Muscle layer of colon (tissue), 2 donors: ENCODE results near the gene PFKP.

Source experiments
- H3K27ac ChIP-seq: one replicate; pipeline ENCODE4 v1.7.0; 2013; ENCODE audit warnings: low read depth, mild to moderate bottlenecking, low read length, moderate library complexity
- H3K27me3 ChIP-seq, 2 donors: one replicate each; pipeline ENCODE4 v1.7.0; 2013; ENCODE audit warnings: low read length in 2 of 2, mild to moderate bottlenecking in 2 of 2; ENCODE audit not compliant: insufficient read depth in 2 of 2, control insufficient read depth in 1 of 2
- H3K36me3 ChIP-seq: one replicate; pipeline ENCODE4 v1.7.0; 2013; ENCODE audit warnings: mild to moderate bottlenecking, low read length; ENCODE audit not compliant: insufficient read depth
- H3K4me1 ChIP-seq: one replicate; pipeline ENCODE4 v1.7.0; 2013; ENCODE audit warnings: mild to moderate bottlenecking, low read length; ENCODE audit not compliant: insufficient read depth
- H3K4me3 ChIP-seq, 2 donors: one replicate each; pipeline ENCODE4 v1.7.0; 2013; ENCODE audit warnings: low read length in 2 of 2, low read depth in 1 of 2, mild to moderate bottlenecking in 1 of 2, moderate library complexity in 1 of 2
- H3K9ac ChIP-seq: one replicate; pipeline ENCODE4 v1.7.0; 2013; ENCODE audit warnings: low read length
- H3K9me3 ChIP-seq: one replicate; pipeline ENCODE4 v1.7.0; 2013; ENCODE audit warnings: mild to moderate bottlenecking, low read length
- donor health status: abdominal sarcoma.
- donor health status: Adenocarcinoma of cecum.

Gene PFKP

GRCh38 chr10:3124412-3125175 is 57.2 kb downstream of the PFKP start:
- Histone ChIP-seq H3K9ac (no peak overlapping the region), H3K9me3 (no peaks in the 10 kb centered on the region), H3K4me3 (no peak overlapping the region), H3K27ac (no peak overlapping the region), H3K36me3 (no peaks in the 10 kb centered on the region), H3K4me1 (no peaks in the 10 kb centered on the region), H3K27me3 (no peaks in the 10 kb centered on the region)

- no peaks in the 10 kb centered on the region for H3K4me1 ChIP-seq
- H3K9ac ChIP-seq, result no peak overlapping the region
- H3K36me3 ChIP-seq, result peaks cover 5% of the 10 kb centered on the region
- H3K4me3 ChIP-seq, result no peak overlapping the region
- no peak overlapping the region for H3K27ac ChIP-seq
- no peaks in the 10 kb centered on the region for H3K27me3 ChIP-seq
- no peaks in the 10 kb centered on the region for H3K9me3 ChIP-seq
Observed at GRCh38 chr10:3125527-3126170, 58.3 kb downstream of the PFKP start.

- Histone ChIP-seq H3K36me3 (peaks cover 5% of the 10 kb centered on the region), H3K27ac (no peak overlapping the region), H3K9me3 (no peaks in the 10 kb centered on the region), H3K27me3 (no peaks in the 10 kb centered on the region), H3K9ac (no peak overlapping the region), H3K4me3 (no peak overlapping the region), H3K4me1 (no peaks in the 10 kb centered on the region)
Observed at GRCh38 chr10:3126249-3126648, 58.9 kb downstream of the PFKP start.

- H3K4me3 ChIP-seq, result no peak overlapping the region
- no peaks in the 10 kb centered on the region for H3K9me3 ChIP-seq
- no peak overlapping the region for H3K27ac ChIP-seq
- H3K4me1 ChIP-seq, result no peaks in the 10 kb centered on the region
- H3K36me3 ChIP-seq, result peaks cover 5% of the 10 kb centered on the region
- H3K9ac ChIP-seq, result no peak overlapping the region
- no peaks in the 10 kb centered on the region for H3K27me3 ChIP-seq
Observed at GRCh38 chr10:3126741-3127346, 59.5 kb downstream of the PFKP start.

- H3K27ac ChIP-seq, result no peak overlapping the region
- H3K9ac ChIP-seq, result no peak overlapping the region
Observed at GRCh38 chr10:3127921-3128320, 60.6 kb downstream of the PFKP start.

GRCh38 chr10:3128379-3129130 is 61.2 kb downstream of the PFKP start:
- Histone ChIP-seq H3K4me3 (no peak overlapping the region), H3K4me1 (no peaks in the 10 kb centered on the region), H3K9ac (no peak overlapping the region), H3K36me3 (peaks cover 10% of the 10 kb centered on the region), H3K9me3 (no peaks in the 10 kb centered on the region), H3K27ac (no peak overlapping the region), H3K27me3 (no peaks in the 10 kb centered on the region)

More at GRCh38 chr10:3127921-3128320, 60.6 kb downstream of the PFKP start:
- Histone ChIP-seq H3K36me3 (peaks cover 10% of the 10 kb centered on the region), H3K4me3 (no peak overlapping the region), H3K9me3 (no peaks in the 10 kb centered on the region), H3K27me3 (no peaks in the 10 kb centered on the region), H3K4me1 (no peaks in the 10 kb centered on the region)

- Histone ChIP-seq H3K4me3 (no peak overlapping the region), H3K27ac (no peak overlapping the region), H3K4me1 (no peaks in the 10 kb centered on the region), H3K9me3 (no peaks in the 10 kb centered on the region), H3K9ac (no peak overlapping the region), H3K27me3 (no peaks in the 10 kb centered on the region), H3K36me3 (peaks cover 16% of the 10 kb centered on the region)
Observed at GRCh38 chr10:3129581-3130340, 62.4 kb downstream of the PFKP start.

- peaks cover 19% of the 10 kb centered on the region for H3K36me3 ChIP-seq
- H3K9ac ChIP-seq, result no peak overlapping the region
- no peaks in the 10 kb centered on the region for H3K27me3 ChIP-seq
- H3K27ac ChIP-seq, result no peak overlapping the region
- H3K4me1 ChIP-seq, result no peaks in the 10 kb centered on the region
- H3K9me3 ChIP-seq, result no peaks in the 10 kb centered on the region
- H3K4me3 ChIP-seq, result no peak overlapping the region
Observed at GRCh38 chr10:3131098-3131497, 63.8 kb downstream of the PFKP start.

- Histone ChIP-seq H3K4me3 (no peak overlapping the region), H3K9me3 (no peaks in the 10 kb centered on the region), H3K27ac (no peak overlapping the region), H3K36me3 (peaks cover 19% of the 10 kb centered on the region), H3K4me1 (no peaks in the 10 kb centered on the region), H3K27me3 (no peaks in the 10 kb centered on the region), H3K9ac (no peak overlapping the region)
Observed at GRCh38 chr10:3132036-3133025, 65.0 kb downstream of the PFKP start.

GRCh38 chr10:3133948-3134347 is 66.6 kb downstream of the PFKP start:
- Histone ChIP-seq H3K9me3 (no peaks in the 10 kb centered on the region), H3K27me3 (no peaks in the 10 kb centered on the region), H3K9ac (no peak overlapping the region), H3K4me1 (peaks cover 8% of the 10 kb centered on the region), H3K4me3 (no peak overlapping the region), H3K36me3 (peaks cover 34% of the 10 kb centered on the region), H3K27ac (no peak overlapping the region)
